ENCODE results near the gene PDZD11.

GRCh38 chrX:70240751-70241150 lies 49.0 kb downstream of the PDZD11 start:
- TF ChIP-seq, protein P1, sequence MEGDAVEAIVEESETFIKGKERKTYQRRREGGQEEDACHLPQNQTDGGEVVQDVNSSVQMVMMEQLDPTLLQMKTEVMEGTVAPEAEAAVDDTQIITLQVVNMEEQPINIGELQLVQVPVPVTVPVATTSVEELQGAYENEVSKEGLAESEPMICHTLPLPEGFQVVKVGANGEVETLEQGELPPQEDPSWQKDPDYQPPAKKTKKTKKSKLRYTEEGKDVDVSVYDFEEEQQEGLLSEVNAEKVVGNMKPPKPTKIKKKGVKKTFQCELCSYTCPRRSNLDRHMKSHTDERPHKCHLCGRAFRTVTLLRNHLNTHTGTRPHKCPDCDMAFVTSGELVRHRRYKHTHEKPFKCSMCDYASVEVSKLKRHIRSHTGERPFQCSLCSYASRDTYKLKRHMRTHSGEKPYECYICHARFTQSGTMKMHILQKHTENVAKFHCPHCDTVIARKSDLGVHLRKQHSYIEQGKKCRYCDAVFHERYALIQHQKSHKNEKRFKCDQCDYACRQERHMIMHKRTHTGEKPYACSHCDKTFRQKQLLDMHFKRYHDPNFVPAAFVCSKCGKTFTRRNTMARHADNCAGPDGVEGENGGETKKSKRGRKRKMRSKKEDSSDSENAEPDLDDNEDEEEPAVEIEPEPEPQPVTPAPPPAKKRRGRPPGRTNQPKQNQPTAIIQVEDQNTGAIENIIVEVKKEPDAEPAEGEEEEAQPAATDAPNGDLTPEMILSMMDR (IDR thresholded peaks at IDR 0.05; ENCODE audit: low read depth, low read length): no peak
- TF ChIP-seq EZH2phosphoT487 (IDR thresholded peaks at IDR 0.05; ENCODE audit: low read depth): no peak
